ENCODE data around the gene E2F3. TPM values are rescaled to one million over a fixed set of nuclear protein-coding genes. Genes with fewer than 3 reads are reported as not detected.

The E2F3 gene
- total RNA-seq, 2 donors from 2014 or later = 6.5 to 12.4 TPM

- Histone ChIP-seq H3K27ac (no peak overlapping the region), H3K9me3 (no peaks in the 10 kb centered on the region), H3K4me3 (no peak overlapping the region), H3K27me3 (replicated peaks; ENCODE audit: insufficient read depth) (no peaks in the 10 kb centered on the region), H3K4me1 (ENCODE audit: control insufficient read depth in 1 of 2, low read depth in 2 of 2) (no peaks in the 10 kb centered on the region), H3K36me3 (no peaks in the 10 kb centered on the region)
- DNase-seq (ENCODE audit: low spot score) = no peak
- ATAC-seq (ENCODE audit: insufficient number of reproducible peaks, low FRiP score, low read depth) = no peak
- no peak for TF ChIP-seq CTCF (IDR thresholded peaks at IDR 0.05)
Observed at GRCh38 chr6:20370393-20370792, 31.3 kb upstream of the E2F3 start.

GRCh38 chr6:20370801-20371200 is 30.9 kb upstream of the E2F3 start:
- TF ChIP-seq CTCF (IDR thresholded peaks at IDR 0.05) = no peak
- no peak overlapping the region for H3K4me3 ChIP-seq
- no peaks in the 10 kb centered on the region for H3K27me3 ChIP-seq (replicated peaks; ENCODE audit: insufficient read depth)
- ATAC-seq (ENCODE audit: insufficient number of reproducible peaks, low FRiP score, low read depth) = no peak
- no peaks in the 10 kb centered on the region for H3K36me3 ChIP-seq
- no peak overlapping the region for H3K27ac ChIP-seq
- no peaks in the 10 kb centered on the region for H3K4me1 ChIP-seq (ENCODE audit: control insufficient read depth in 1 of 2, low read depth in 2 of 2)
- H3K9me3 ChIP-seq = no peaks in the 10 kb centered on the region
- no peak for DNase-seq (ENCODE audit: low spot score)

GRCh38 chr6:20375436-20375835 is 26.2 kb upstream of the E2F3 start:
- no peak overlapping the region for H3K27ac ChIP-seq
- ATAC-seq (ENCODE audit: insufficient number of reproducible peaks, low FRiP score, low read depth) (no peak), DNase-seq (ENCODE audit: low spot score) (no peak)
- H3K27me3 ChIP-seq (replicated peaks; ENCODE audit: insufficient read depth) = no peaks in the 10 kb centered on the region
- no peak for TF ChIP-seq CTCF (IDR thresholded peaks at IDR 0.05)
- no peak overlapping the region for H3K4me3 ChIP-seq
- no peaks in the 10 kb centered on the region for H3K9me3 ChIP-seq
- H3K36me3 ChIP-seq = no peaks in the 10 kb centered on the region
- peaks cover 0 to 7% of the 10 kb centered on the region in 2 donors for H3K4me1 ChIP-seq (ENCODE audit: control insufficient read depth in 1 of 2, low read depth in 2 of 2)

GRCh38 chr6:20377623-20378265 is 23.9 kb upstream of the E2F3 start:
- H3K27me3 ChIP-seq (replicated peaks; ENCODE audit: insufficient read depth) = no peaks in the 10 kb centered on the region
- H3K27ac ChIP-seq = no peak overlapping the region
- H3K9me3 ChIP-seq = no peaks in the 10 kb centered on the region
- no peak for TF ChIP-seq CTCF (IDR thresholded peaks at IDR 0.05)
- DNase-seq (ENCODE audit: low spot score) (no peak), ATAC-seq (ENCODE audit: insufficient number of reproducible peaks, low FRiP score, low read depth) (no peak)
- H3K4me1 ChIP-seq (ENCODE audit: control insufficient read depth in 1 of 2, low read depth in 2 of 2) = peaks cover 0 to 7% of the 10 kb centered on the region in 2 donors
- no peak overlapping the region for H3K4me3 ChIP-seq
- no peaks in the 10 kb centered on the region for H3K36me3 ChIP-seq

- TF ChIP-seq CTCF (IDR thresholded peaks at IDR 0.05) = no peak
- H3K27me3 ChIP-seq (replicated peaks; ENCODE audit: insufficient read depth) = no peaks in the 10 kb centered on the region
- H3K9me3 ChIP-seq = no peaks in the 10 kb centered on the region
- H3K27ac ChIP-seq = no peak overlapping the region
- no peaks in the 10 kb centered on the region for H3K36me3 ChIP-seq
- H3K4me3 ChIP-seq = no peak overlapping the region
- DNase-seq (ENCODE audit: low spot score) = no peak
- ATAC-seq (ENCODE audit: insufficient number of reproducible peaks, low FRiP score, low read depth) = no peak
- peaks cover 0 to 7% of the 10 kb centered on the region in 2 donors for H3K4me1 ChIP-seq (ENCODE audit: control insufficient read depth in 1 of 2, low read depth in 2 of 2)
Observed at GRCh38 chr6:20379231-20379630, 22.4 kb upstream of the E2F3 start.
